Left ventricle myocardium superior (tissue), 1 donor: ENCODE data around the gene TNKS1BP1. TPM values are rescaled to one million over a fixed set of nuclear protein-coding genes. Genes with fewer than 3 reads are reported as not detected.
A peak's percentile ranks its signal among the peaks of the same experiment; 100 is the strongest.
"Not testable (repeated sequence)": the region's sequence is repeated elsewhere in the genome, so short reads cannot be mapped to it uniquely, and the experiment has no call there.

Source experiments
- ATAC-seq: fragments of 200-7000 bp; cut with Tn5 transposase; one replicate; pipeline ENCODE4 v1.9.1; 2020; ENCODE audit warnings: mild to moderate bottlenecking, moderate library complexity
- DNase-seq: peaks from one replicate; pipeline ENCODE4 v3.0.0-alpha.2; 2020
- intact Hi-C: fragments of 100-400 bp; cut with micrococcal nuclease; formaldehyde crosslinking; loops from one replicate; pipeline ENCODE4 v1.11.0; 2022
- total RNA-seq: library from RNA; stranded (reverse); fragmentation: NEBNext Ultra II Directional; extraction: Animal tissue kit (Norgen Biotek cat#: 25700); gene quantifications from one replicate; pipeline ENCODE4 v1.2.1, GENCODE V29; 2021
- donor health status: DM: no; HTN: yes; CAD: no; lungs with severe emphysema.

TNKS1BP1 gene
- total RNA-seq, 1 donor from 2014 or later = 44.4 TPM

GRCh38 chr11:57356268-57356667, 31.5 kb upstream of the TNKS1BP1 start:
- intact Hi-C loops = no loop called here
- ATAC-seq = no peak
- DNase-seq = no peak

DNA sequence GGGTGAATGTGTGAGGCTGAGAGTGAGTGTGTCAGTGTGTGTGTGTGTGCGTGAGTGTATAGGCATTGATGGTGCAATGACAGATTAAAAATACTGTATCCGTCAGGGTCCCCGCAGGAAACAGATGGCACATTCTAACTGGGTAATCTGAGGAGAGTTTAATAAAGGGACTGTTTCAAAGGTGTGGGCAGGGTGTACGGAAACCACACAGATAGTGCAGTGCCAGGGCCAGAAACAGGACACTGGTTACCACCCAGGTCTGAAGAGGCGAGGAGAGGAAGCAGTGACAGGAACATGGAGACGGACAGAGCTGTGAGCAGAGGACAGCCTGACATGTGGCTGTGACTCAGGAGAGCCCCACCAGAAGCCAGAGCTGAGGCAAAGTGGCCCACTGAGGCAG, 29.9 kb upstream of the TNKS1BP1 start:
- ATAC-seq = peak; percentile 61
- intact Hi-C loops = no loop called here
- DNase-seq = no peak

GRCh38 chr11:57353852-57354251, 29.1 kb upstream of the TNKS1BP1 start:
- intact Hi-C loops = no loop called here
- ATAC-seq (no peak), DNase-seq (no peak)

GRCh38 chr11:57353446-57353845, 28.7 kb upstream of the TNKS1BP1 start:
- intact Hi-C loops = no loop called here
- ATAC-seq = no peak
- no peak for DNase-seq

GRCh38 chr11:57353036-57353435, 28.3 kb upstream of the TNKS1BP1 start:
- intact Hi-C loops = no loop called here
- DNase-seq = no peak
- ATAC-seq = no peak

- peak; percentile 83 for DNase-seq
- intact Hi-C loops = loop anchor here (5.0 kb wide), 1 partner anchor 133 kb away; no protein-coding TSS in a partner anchor
- ATAC-seq = peak; percentile 72
Measured at GRCh38 chr11:57349491-57350274, 24.9 kb upstream of the TNKS1BP1 start.

DNA sequence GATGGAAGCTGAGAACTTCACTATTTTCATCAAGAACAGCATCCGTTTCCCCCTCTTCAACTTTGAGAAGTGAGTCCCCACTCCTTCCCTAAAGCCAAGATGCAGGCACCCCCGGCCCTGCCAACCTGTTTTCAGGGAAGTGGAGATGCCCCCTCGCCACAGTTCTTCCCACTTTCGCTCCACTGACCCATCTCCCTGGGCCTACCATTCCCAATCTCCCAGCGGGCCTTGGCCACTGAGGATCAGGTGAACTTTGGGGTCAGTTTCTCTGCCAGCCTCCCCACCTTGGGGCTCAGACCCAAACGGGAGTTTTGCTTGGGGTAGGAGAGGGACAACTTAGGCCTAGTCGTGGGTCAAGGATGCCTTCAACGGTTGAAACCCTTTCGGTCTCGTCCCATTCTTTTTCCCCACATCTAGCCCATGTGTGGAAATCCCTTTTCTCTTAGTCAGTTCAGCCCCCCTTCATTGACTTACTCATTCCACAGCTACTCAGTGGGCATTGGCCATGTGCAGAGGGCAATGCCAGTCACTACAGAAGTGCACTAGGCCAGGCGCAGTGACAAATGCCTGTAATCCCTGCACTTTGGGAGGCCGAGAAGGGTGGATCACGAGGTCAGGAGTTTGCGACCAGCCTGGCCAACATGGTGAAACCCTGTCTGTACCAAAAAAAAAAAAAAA, 24.0 kb upstream of the TNKS1BP1 start:
- ATAC-seq = no peak
- no peak for DNase-seq
- intact Hi-C loops = loop anchor here (5.0 kb wide), 1 partner anchor 134 kb away; no protein-coding TSS in a partner anchor

- DNase-seq = no peak
- ATAC-seq = no peak
- intact Hi-C loops = loop anchor here (5.0 kb wide), 1 partner anchor 134 kb away; no protein-coding TSS in a partner anchor
Measured at GRCh38 chr11:57348052-57348451, 23.3 kb upstream of the TNKS1BP1 start.

DNA sequence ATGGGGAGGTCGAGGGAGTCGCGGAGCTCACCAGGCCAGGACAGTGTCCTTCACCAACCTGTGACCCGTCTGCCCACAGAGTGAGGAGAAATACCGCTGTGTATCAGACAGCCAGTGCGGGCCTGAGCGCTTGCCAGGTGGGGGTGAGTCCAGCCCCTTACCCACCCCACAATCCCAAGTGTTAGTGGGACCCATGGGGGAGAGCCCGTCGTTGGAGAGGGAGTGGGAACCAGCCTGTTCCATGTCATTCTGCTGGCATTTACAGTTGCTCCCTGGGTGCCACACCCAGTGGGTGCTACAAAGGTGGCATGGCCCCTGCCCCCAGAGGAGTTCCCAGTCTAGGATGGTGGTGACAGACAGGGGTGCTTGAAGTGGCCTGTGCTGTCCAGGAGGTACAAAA, 22.6 kb upstream of the TNKS1BP1 start:
- intact Hi-C loops = loop anchor here (5.0 kb wide), 1 partner anchor 135 kb away; no protein-coding TSS in a partner anchor
- DNase-seq (no peak), ATAC-seq (no peak)

DNA sequence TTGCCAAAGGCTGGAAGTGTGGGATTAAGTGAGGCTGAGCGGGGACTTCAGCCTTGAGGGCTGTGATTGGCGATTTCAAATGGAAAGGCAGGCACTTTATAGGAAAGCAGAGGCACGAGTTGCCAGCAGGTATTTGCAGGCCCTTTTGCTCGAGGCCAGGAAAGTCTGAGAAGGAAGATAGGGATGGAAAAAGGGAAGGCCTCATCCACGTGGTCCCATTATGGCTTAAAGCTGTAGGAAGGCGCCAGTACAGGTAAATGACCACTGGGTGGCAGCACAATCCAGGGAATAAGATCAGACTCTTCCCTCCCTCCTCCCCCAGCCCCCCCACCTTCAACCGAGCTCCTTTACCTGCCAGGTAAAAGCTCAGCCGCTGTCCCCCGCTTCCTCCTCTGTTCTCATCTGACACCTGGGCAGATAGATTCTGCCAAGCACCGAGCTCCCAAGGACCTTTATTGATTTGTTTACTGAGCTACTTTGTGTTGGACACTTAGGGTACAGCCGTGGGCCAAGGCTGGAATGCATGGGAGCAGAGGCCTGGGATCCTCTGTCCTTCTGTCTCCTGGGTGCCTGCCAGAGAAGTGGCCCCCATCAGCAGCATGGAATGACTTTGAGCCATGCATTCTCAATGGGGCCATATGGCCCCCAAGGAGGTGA, 20.9 kb upstream of the TNKS1BP1 start:
- DNase-seq = peak; percentile 64
- ATAC-seq = peak; percentile 78
- intact Hi-C loops = loop anchor here (5.0 kb wide), 1 partner anchor 137 kb away; no protein-coding TSS in a partner anchor

DNA sequence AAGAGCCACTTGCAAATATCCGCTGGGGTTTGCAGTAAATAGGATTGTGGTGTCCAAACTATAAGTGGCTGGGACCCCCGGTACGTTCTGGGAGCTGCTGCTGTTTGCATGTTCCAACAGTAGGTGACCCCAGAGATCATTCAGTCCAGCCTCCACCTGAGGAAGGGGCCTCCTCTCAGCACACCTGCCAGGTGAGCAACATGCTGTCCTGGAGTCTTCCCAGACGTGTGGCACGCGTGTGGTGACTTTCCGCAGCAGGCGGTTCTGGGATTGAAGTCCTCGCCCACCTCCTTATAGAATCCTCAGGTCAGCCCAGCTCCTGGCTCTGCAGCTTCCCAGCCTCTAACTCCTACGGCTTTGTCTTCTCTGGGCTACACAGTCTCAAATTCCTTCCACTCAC, 20.1 kb upstream of the TNKS1BP1 start:
- intact Hi-C loops = loop anchor here (5.0 kb wide), 1 partner anchor 137 kb away; no protein-coding TSS in a partner anchor
- DNase-seq (no peak), ATAC-seq (no peak)

GRCh38 chr11:57343825-57344224, 19.1 kb upstream of the TNKS1BP1 start:
- ATAC-seq = no peak
- DNase-seq = no peak
- intact Hi-C loops = no loop called here

- ATAC-seq = no peak
- intact Hi-C loops = no loop called here
Measured at GRCh38 chr11:57342702-57343101, 17.9 kb upstream of the TNKS1BP1 start.

GRCh38 chr11:57341250-57341808, 16.6 kb upstream of the TNKS1BP1 start:
- intact Hi-C loops = no loop called here
- ATAC-seq = no peak
- DNase-seq = no peak

More at GRCh38 chr11:57342702-57343101, 17.9 kb upstream of the TNKS1BP1 start:
- no peak for DNase-seq

DNA sequence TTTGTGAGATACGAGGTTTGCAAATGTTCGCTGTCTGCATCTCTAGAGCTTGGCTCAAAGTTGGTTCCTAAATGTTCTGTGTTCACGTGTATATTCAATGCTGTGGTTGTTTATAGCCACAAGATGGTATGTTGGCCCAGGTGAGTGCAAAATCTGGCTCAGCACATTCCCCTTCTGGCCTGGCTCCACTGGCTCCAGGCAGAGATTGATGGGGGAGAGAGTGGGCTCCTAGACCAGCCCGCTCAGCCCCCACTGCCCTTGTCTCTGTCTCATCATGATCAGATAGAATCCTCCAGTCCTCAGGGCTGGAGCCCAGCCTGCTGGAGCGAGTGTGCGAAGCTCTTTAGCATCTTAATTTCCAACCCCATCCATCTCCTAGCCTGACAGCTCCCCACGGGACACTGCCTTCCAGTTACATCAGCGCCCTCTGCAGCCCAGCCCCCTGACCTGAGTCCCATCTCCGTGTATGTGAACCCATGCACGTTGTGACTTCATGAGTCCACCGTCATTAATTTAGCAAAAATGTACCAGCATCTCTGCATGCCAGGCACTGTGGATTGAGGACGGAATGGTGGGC, 15.4 kb upstream of the TNKS1BP1 start:
- DNase-seq (peak; percentile 40), ATAC-seq (no peak)
- intact Hi-C loops = no loop called here

- intact Hi-C loops = no loop called here
- ATAC-seq = no peak
- no peak for DNase-seq
Measured at GRCh38 chr11:57339328-57339727, 14.6 kb upstream of the TNKS1BP1 start.

DNA sequence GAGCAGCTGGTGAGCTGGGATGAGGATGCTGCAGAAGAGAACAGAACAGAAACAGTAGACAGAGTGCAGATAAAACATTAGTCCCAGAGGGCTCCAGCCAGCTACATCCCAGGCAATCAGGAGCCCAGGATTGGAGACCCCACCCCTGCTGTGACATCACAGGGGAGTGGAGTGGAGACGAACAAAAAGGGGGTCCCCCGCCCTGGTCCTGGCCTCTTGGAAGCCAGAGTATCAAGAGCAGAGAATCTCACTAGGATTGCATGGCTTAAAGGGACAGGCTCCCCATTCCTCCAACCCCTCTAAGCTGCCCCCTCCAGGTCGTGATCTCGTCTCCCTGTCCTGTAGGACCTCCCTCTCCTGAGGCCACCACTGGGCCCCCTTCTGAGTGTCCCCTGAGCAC, 13.4 kb upstream of the TNKS1BP1 start, which contains the start of gene P2RX3:
Gene P2RX3 (plus strand): TSS at position 211 of the 400 bp plus-strand sequence. CDS start 199 bp downstream, outside the sequence.
- DNase-seq (peak; percentile 43), ATAC-seq (no peak)
- intact Hi-C loops = no loop called here

DNA sequence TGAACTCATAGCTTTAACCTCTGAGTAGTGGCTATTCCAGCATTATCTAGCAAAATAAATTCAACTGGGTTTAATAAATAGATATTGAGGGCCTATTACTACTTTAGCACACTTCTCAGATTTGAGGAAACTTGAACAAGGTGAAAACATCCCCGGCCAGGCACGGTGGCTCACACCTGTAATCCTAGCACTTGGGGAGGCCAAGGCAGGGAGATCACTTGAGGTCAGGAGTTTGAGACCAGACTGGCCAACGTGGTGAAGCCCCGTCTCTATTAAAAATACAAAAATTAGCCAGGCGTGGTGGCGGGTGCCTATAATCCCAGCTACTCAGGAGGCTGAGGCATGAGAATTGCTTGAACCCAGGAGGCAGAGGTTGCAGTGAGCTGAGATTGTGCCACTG, 12.1 kb upstream of the TNKS1BP1 start:
- ATAC-seq, intact Hi-C loops, DNase-seq: not testable (repeated sequence)

GRCh38 chr11:57336111-57336666, 11.4 kb upstream of the TNKS1BP1 start:
- ATAC-seq = no peak
- intact Hi-C loops = no loop called here
- DNase-seq = no peak
